ENCODE measurements around the gene NEU2.

DNA sequence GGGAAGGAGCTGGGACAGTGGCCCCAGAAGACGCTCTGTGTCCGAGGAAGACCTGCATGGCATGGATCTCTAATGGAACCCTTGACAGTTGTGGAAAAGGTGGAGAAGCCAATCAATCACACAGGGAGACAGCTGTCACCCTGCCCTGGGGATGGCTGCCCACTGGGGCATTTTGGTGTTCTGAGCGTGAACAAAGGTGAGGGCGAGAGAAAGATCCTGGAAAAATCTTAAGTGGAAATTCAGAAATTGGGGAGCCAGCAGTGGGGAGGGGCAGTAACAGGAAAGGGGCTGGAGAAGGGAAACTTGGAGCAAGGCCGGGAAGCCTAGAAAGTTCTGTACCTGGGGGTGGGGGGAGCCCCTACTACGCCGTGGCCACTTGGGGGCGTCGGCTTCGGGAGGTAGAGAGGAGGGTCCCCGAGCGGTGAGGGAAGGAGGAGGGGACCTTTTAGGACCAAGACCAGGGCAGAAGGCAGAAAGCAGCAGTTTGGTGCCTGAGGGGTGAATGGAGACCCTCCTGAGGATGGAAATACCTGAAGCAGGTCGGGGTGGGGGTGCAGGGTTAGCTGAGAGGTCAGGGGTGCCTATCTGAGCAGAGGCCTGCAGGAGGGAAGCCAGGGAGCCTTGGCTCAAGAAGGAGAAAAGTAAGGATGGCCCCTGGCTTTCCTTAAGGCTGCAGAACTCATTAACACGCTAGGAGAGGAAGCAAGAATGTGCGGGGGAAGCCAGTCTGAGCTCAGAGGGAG lies 49.4 kb upstream of the NEU2 start:
- TF ChIP-seq, protein P1, sequence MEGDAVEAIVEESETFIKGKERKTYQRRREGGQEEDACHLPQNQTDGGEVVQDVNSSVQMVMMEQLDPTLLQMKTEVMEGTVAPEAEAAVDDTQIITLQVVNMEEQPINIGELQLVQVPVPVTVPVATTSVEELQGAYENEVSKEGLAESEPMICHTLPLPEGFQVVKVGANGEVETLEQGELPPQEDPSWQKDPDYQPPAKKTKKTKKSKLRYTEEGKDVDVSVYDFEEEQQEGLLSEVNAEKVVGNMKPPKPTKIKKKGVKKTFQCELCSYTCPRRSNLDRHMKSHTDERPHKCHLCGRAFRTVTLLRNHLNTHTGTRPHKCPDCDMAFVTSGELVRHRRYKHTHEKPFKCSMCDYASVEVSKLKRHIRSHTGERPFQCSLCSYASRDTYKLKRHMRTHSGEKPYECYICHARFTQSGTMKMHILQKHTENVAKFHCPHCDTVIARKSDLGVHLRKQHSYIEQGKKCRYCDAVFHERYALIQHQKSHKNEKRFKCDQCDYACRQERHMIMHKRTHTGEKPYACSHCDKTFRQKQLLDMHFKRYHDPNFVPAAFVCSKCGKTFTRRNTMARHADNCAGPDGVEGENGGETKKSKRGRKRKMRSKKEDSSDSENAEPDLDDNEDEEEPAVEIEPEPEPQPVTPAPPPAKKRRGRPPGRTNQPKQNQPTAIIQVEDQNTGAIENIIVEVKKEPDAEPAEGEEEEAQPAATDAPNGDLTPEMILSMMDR (conservative IDR thresholded peaks at IDR 0.05; ENCODE audit: low read depth, low read length), result peak; percentile 31; the same call in 1 of the 2 replicates
- no peak for TF ChIP-seq EZH2 (IDR thresholded peaks at IDR 0.05; ENCODE audit: borderline replicate concordance, low read depth, low read length, poor library complexity, severe bottlenecking)
